ACC112 (cell line): ENCODE results near the gene SPATA21.

Experiments
- H2AFZ ChIP-seq: fragments of 200-600 bp; sonication (generic); one replicate; pipeline ENCODE4 v1.6.0; 2017; ENCODE audit warnings: antibody characterized with exemption, low read length; ENCODE audit not compliant: unreplicated experiment
- H3K27ac ChIP-seq: fragments of 200-600 bp; sonication (generic); 2 replicates; pipeline ENCODE4 v1.5.1; 2014; ENCODE audit warnings: low read depth, mild to moderate bottlenecking, antibody characterized with exemption, low read length, moderate library complexity
- H3K27me3 ChIP-seq: fragments of 200-600 bp; sonication (generic); 2 replicates; pipeline ENCODE4 v1.6.1; 2014; ENCODE audit warnings: mild to moderate bottlenecking, antibody characterized with exemption, low read length, moderate library complexity, mixed read lengths; ENCODE audit not compliant: insufficient read depth
- H3K36me3 ChIP-seq: fragments of 200-600 bp; sonication (generic); 2 replicates; pipeline ENCODE4 v1.6.1; 2016; ENCODE audit warnings: mild to moderate bottlenecking, antibody characterized with exemption, low read length, moderate library complexity, mixed read lengths; ENCODE audit not compliant: insufficient read depth
- H3K4me1 ChIP-seq: fragments of 200-600 bp; sonication (generic); one replicate; pipeline ENCODE4 v1.6.1; 2016; ENCODE audit warnings: low read length, mixed read lengths; ENCODE audit not compliant: insufficient read depth, unreplicated experiment, control insufficient read depth
- H3K4me3 ChIP-seq: fragments of 200-600 bp; sonication (generic); 2 replicates; pipeline ENCODE4 v1.5.1; 2014; ENCODE audit warnings: mild to moderate bottlenecking, low read depth, low read length
- H3K79me2 ChIP-seq: fragments of 200-600 bp; sonication (generic); one replicate; pipeline ENCODE4 v1.6.0; 2016; ENCODE audit warnings: low read length; ENCODE audit not compliant: control insufficient read depth, unreplicated experiment, insufficient read depth

The SPATA21 gene

DNA sequence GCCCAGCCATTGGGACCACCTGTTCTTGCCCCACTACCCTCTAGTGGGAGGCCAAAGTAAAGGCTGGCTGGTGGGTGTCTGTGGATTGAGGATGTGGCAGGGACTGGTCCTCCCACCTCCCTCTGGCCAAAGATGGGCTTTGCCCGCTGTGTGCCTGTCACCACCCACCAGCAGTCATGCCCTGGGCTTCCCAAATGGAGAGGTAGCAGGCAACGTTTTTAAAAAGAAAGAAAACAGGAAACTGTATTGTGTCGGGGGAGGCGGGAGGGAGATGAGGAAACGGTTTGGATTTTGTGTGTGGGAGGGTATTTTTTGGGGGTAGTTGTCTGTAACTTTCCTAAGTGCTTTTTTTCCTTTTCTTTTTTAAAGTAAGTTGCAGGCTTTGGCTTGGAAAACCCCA is 40.1 kb downstream of the SPATA21 start:
- peaks cover 25% of the 10 kb centered on the region for H3K79me2 ChIP-seq
- no peaks in the 10 kb centered on the region for H3K27me3 ChIP-seq
- no peak overlapping the region for H2AFZ ChIP-seq
- H3K27ac ChIP-seq: peak overlapping the region; percentile 54
- H3K4me3 ChIP-seq: no peak overlapping the region
- 0 out of 2 replicates have a peak, but pooled peaks cover 4% of the 10 kb centered on the region for H3K36me3 ChIP-seq
- H3K4me1 ChIP-seq: peaks cover 22% of the 10 kb centered on the region

GRCh38 chr1:16396591-16396990 is 40.6 kb downstream of the SPATA21 start:
- Histone ChIP-seq H3K79me2 (peaks cover 30% of the 10 kb centered on the region), H2AFZ (no peak overlapping the region), H3K27me3 (no peaks in the 10 kb centered on the region), H3K4me1 (peaks cover 28% of the 10 kb centered on the region), H3K4me3 (no peak overlapping the region), H3K36me3 (0 out of 2 replicates have a peak, but pooled peaks cover 4% of the 10 kb centered on the region), H3K27ac (peak overlapping the region; percentile 54)

DNA sequence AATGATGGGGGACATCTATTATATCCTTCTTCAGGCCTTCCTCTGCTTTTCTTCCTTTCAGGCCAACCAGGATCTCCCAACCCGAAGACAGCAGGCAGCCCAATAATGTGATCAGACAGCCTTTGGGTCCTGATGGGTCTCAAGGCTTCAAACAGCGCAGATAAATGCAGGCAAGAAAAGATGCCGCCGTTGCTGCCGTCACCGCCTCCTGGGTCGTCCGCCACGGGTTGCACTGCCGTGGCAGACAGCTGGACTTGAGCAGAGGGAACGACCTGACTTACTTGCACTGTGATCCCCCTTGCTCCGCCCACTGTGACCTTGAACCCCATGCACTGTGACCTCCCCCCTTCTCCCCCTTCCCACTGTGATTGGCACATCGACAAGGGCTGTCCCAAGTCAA is 42.2 kb downstream of the SPATA21 start:
- H3K27ac ChIP-seq: no peak overlapping the region
- H3K27me3 ChIP-seq: no peaks in the 10 kb centered on the region
- H3K4me3 ChIP-seq: no peak overlapping the region
- H3K79me2 ChIP-seq: peaks cover 46% of the 10 kb centered on the region
- H3K4me1 ChIP-seq: peaks cover 35% of the 10 kb centered on the region
- H2AFZ ChIP-seq: no peak overlapping the region
- 0 out of 2 replicates have a peak, but pooled peaks cover 4% of the 10 kb centered on the region for H3K36me3 ChIP-seq

DNA sequence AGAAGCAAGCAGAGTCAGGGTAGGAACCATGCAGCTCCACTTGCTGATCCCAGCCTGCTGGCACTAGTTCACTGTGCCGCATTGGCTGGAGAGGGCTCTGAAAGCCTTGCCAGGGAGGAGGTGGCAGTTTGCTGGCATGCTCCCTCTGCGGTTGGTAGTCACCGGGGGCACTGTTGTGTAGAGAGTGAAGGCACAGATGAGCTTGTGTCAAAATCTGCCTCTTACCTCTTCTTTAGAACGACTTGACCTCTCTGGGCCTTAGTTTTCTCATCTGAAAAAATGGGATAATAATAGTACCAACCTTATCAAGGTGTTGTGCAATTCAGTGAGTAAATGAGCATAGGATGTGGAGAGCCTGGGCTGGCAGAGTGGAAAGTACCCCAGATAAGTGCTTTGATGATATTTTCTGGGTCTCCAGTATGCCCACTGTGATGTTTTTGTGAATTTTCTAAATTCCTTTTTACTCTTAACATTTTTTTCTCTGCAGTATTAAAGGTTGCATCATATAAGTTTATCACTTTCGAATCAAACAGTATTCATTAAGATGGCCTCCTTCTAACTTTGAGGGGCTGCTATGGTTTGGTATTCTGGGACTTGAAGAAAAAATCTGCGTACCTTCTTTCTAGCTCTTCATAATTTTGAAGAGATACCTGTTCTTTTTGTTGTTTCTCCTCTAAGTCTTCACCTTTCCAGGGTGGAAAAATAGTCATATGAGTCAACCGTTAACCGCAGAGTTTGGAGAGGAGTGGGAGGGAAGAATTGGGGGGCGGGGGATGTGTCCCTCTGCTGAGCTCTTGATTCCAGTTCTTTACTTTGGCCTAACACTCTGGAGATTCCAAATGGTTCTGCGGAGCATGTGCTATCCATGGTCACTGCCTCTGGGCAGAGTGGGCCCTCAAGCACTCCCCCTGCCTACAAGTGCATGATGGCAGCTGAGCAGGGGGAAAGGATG is 43.4 kb downstream of the SPATA21 start:
- Histone ChIP-seq H3K4me1 (peaks cover 35% of the 10 kb centered on the region), H3K27me3 (no peaks in the 10 kb centered on the region), H3K27ac (no peak overlapping the region), H3K4me3 (no peak overlapping the region), H2AFZ (no peak overlapping the region), H3K79me2 (peaks cover 53% of the 10 kb centered on the region), H3K36me3 (0 out of 2 replicates have a peak, but pooled peaks cover 4% of the 10 kb centered on the region)

DNA sequence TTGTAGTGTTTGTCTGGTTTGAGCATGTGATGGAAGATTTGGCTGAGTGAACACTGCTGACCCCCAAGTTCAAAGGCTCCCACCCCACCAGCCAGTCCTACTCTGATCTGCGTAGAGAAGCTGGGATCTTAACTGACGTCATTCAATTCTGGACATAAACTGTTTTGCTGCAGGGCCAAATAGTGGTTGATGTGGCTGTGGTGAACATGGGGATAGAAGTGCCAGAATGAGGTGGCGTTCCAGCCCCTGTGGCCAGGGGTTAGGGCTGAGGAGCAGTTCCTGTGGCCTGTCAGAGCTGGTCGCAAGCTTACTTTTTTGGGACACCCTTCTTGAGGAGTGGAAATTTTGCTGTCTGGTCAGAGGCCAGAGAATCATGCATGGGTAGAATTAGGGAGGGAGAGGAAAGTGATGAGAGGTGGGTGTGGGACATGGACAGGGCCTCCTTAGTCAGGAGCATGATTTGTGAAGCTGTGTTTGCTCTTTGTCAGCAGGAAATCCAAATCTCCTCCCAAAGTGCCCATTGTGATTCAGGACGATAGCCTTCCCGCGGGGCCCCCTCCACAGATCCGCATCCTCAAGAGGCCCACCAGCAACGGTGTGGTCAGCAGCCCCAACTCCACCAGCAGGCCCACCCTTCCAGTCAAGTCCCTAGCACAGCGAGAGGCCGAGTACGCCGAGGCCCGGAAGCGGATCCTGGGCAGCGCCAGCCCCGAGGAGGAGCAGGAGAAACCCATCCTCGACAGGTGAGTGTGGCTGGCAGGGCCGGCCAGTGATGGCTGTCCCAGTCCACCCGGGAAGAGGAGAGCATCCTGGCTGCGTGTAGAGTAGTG is 44.3 kb downstream of the SPATA21 start:
- no peak overlapping the region for H2AFZ ChIP-seq
- peaks cover 39% of the 10 kb centered on the region for H3K4me1 ChIP-seq
- no peak overlapping the region for H3K4me3 ChIP-seq
- H3K27me3 ChIP-seq: no peaks in the 10 kb centered on the region
- peaks cover 61% of the 10 kb centered on the region for H3K79me2 ChIP-seq
- no peak overlapping the region for H3K27ac ChIP-seq
- H3K36me3 ChIP-seq: 0 out of 2 replicates have a peak, but pooled peaks cover 4% of the 10 kb centered on the region

GRCh38 chr1:16391411-16391810 is 45.8 kb downstream of the SPATA21 start:
- H3K36me3 ChIP-seq: 0 out of 2 replicates have a peak, but pooled peaks cover 4% of the 10 kb centered on the region
- no peak overlapping the region for H2AFZ ChIP-seq
- H3K27me3 ChIP-seq: no peaks in the 10 kb centered on the region
- peaks cover 76% of the 10 kb centered on the region for H3K79me2 ChIP-seq
- H3K4me1 ChIP-seq: peaks cover 41% of the 10 kb centered on the region
- no peak overlapping the region for H3K4me3 ChIP-seq
- H3K27ac ChIP-seq: no peak overlapping the region

GRCh38 chr1:16387201-16388188 is 49.7 kb downstream of the SPATA21 start:
- Histone ChIP-seq H3K27ac (peak overlapping the region; percentile 85), H3K36me3 (no peaks in the 10 kb centered on the region), H2AFZ (no peak overlapping the region), H3K79me2 (peaks cover 91% of the 10 kb centered on the region), H3K27me3 (no peaks in the 10 kb centered on the region), H3K4me1 (peaks cover 61% of the 10 kb centered on the region), H3K4me3 (peak overlapping the region; percentile 79)

GRCh38 chr1:16386454-16387113 is 50.6 kb downstream of the SPATA21 start:
- Histone ChIP-seq H2AFZ (no peak overlapping the region), H3K36me3 (no peaks in the 10 kb centered on the region), H3K4me3 (peak overlapping the region; percentile 79), H3K4me1 (peaks cover 52% of the 10 kb centered on the region), H3K79me2 (peaks cover 91% of the 10 kb centered on the region), H3K27me3 (no peaks in the 10 kb centered on the region), H3K27ac (peak overlapping the region; percentile 85)

- Histone ChIP-seq H3K79me2 (peaks cover 91% of the 10 kb centered on the region), H3K27ac (peak overlapping the region; percentile 85), H2AFZ (no peak overlapping the region), H3K27me3 (no peaks in the 10 kb centered on the region), H3K36me3 (no peaks in the 10 kb centered on the region), H3K4me3 (no peak overlapping the region), H3K4me1 (peaks cover 45% of the 10 kb centered on the region)
These were observed 51.4 kb downstream of the SPATA21 start for GRCh38 chr1:16385659-16386453.
